GM12892 (cell line): ENCODE results near the gene FGF12.

ENCODE experiments used
- POLR2A ChIP-seq: IDR thresholded peaks from 2 replicates; pipeline ENCODE4 v1.6.1; 2011; ENCODE audit warnings: low read depth, low read length, control low read depth
- POLR2AphosphoS5 ChIP-seq: IDR thresholded peaks from 2 replicates; pipeline ENCODE4 v1.6.1; 2011; ENCODE audit warnings: low read depth, low read length, control low read depth
- TAF1 ChIP-seq: IDR thresholded peaks from 2 replicates; pipeline ENCODE4 v1.6.1; 2011; ENCODE audit warnings: low read depth, mild to moderate bottlenecking, control low read depth, low read length, borderline replicate concordance

DNA sequence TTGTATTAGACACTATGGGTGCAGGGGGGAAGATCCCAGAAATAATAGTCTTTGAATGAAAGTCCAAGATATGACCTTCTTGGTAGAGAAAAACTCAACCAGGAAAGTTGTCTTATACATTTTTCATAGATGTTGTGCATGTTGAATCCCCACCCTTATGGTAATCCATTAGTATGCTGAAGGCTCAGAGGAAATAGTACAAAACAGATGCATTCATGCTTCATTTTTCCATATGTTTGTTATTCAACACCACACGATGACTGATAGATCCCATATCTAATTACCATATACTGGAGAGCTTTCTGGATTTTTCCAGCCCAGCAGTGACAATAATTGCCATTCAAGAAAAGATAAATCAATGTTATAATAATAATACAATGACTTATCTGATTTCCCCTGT lies 487.4 kb downstream of the FGF12 start:
- TF ChIP-seq POLR2A (no peak), POLR2AphosphoS5 (no peak), TAF1 (no peak)
